Measurements from ENCODE around the gene DCP1A.
"Not testable (repeated sequence)": the region's sequence is repeated elsewhere in the genome, so short reads cannot be mapped to it uniquely, and the experiment has no call there.

The DCP1A gene

GRCh38 chr3:53347261-53348064, at the start of gene DCP1A:
DCP1A (minus strand) TSS chr3:53347543; CDS start chr3:53347517, 26 bp downstream.
- DNase-seq (ENCODE audit: low read depth) = peak; percentile 93

GRCh38 chr3:53384465-53385423, 37.4 kb upstream of the DCP1A start:
- no peak for DNase-seq (ENCODE audit: low read depth)

- peak; percentile 3 for DNase-seq (ENCODE audit: low read depth)
Observed at GRCh38 chr3:53382106-53382505, 34.8 kb upstream of the DCP1A start.

- DNase-seq (ENCODE audit: low read depth) = no peak
Observed at GRCh38 chr3:53380306-53380705, 33.0 kb upstream of the DCP1A start.

GRCh38 chr3:53379898-53380297, 32.6 kb upstream of the DCP1A start:
- no peak for DNase-seq (ENCODE audit: low read depth)

GRCh38 chr3:53377794-53378193, 30.5 kb upstream of the DCP1A start:
- DNase-seq (ENCODE audit: low read depth) = no peak

GRCh38 chr3:53376679-53377078, 29.3 kb upstream of the DCP1A start:
- DNase-seq (ENCODE audit: low read depth) = no peak

- peak; percentile 19 for DNase-seq (ENCODE audit: low read depth)
Observed at GRCh38 chr3:53375019-53375418, 27.7 kb upstream of the DCP1A start.

- DNase-seq (ENCODE audit: low read depth) = not testable (repeated sequence)
Observed at GRCh38 chr3:53370719-53371118, 23.4 kb upstream of the DCP1A start.

- no peak for DNase-seq (ENCODE audit: low read depth)
Observed at GRCh38 chr3:53361852-53362251, 14.5 kb upstream of the DCP1A start.

- no peak for DNase-seq (ENCODE audit: low read depth)
Observed at GRCh38 chr3:53357458-53357857, 10.1 kb upstream of the DCP1A start.

- DNase-seq (ENCODE audit: low read depth) = no peak
Observed at GRCh38 chr3:53354945-53355498, 7.7 kb upstream of the DCP1A start.

GRCh38 chr3:53353202-53353601, 5.9 kb upstream of the DCP1A start:
- no peak for DNase-seq (ENCODE audit: low read depth)

GRCh38 chr3:53350652-53351051, 3.3 kb upstream of the DCP1A start:
- DNase-seq (ENCODE audit: low read depth) = no peak

- not testable (repeated sequence) for DNase-seq (ENCODE audit: low read depth)
Observed at GRCh38 chr3:53348118-53348517, 775 bp upstream of the DCP1A start.

- no peak for DNase-seq (ENCODE audit: low read depth)
Observed at GRCh38 chr3:53346922-53347260, 452 bp downstream of the DCP1A start.

- no peak for DNase-seq (ENCODE audit: low read depth)
Observed at GRCh38 chr3:53346514-53346913, 829 bp downstream of the DCP1A start.

GRCh38 chr3:53342353-53342752, 5.0 kb downstream of the DCP1A start:
- DNase-seq (ENCODE audit: low read depth) = no peak

- no peak for DNase-seq (ENCODE audit: low read depth)
Observed at GRCh38 chr3:53337167-53337940, 10.0 kb downstream of the DCP1A start.

GRCh38 chr3:53334742-53335141, 12.6 kb downstream of the DCP1A start:
- DNase-seq (ENCODE audit: low read depth) = no peak

GRCh38 chr3:53331871-53332270, 15.5 kb downstream of the DCP1A start:
- DNase-seq (ENCODE audit: low read depth) = no peak

- no peak for DNase-seq (ENCODE audit: low read depth)
Observed at GRCh38 chr3:53329897-53330296, 17.4 kb downstream of the DCP1A start.
